ENCODE data around the gene IQSEC1. TPM values are rescaled to one million over a fixed set of nuclear protein-coding genes. Genes with fewer than 3 reads are reported as not detected.

The IQSEC1 gene
- total RNA-seq, 1 experiment from 2014 or later: 13.5 TPM

GRCh38 chr3:13019243-13020095 lies 53.8 kb downstream of the IQSEC1 start:
- DNase-seq: peak; percentile 96
- Histone ChIP-seq H3K36me3 (replicated peaks; ENCODE audit: control insufficient read depth, insufficient read depth, low read length) (no peaks in the 10 kb centered on the region), H3K27me3 (ENCODE audit: control insufficient read depth, insufficient read depth, low read length) (no peaks in the 10 kb centered on the region), H3K4me3 (ENCODE audit: insufficient read depth, low read depth, low read length) (no peak overlapping the region)

GRCh38 chr3:13018561-13019242 lies 54.5 kb downstream of the IQSEC1 start:
- no peaks in the 10 kb centered on the region for H3K36me3 ChIP-seq (replicated peaks; ENCODE audit: control insufficient read depth, insufficient read depth, low read length)
- H3K4me3 ChIP-seq (ENCODE audit: insufficient read depth, low read depth, low read length): no peak overlapping the region
- no peaks in the 10 kb centered on the region for H3K27me3 ChIP-seq (ENCODE audit: control insufficient read depth, insufficient read depth, low read length)
- no peak for DNase-seq

GRCh38 chr3:13018043-13018451 lies 55.2 kb downstream of the IQSEC1 start:
- Histone ChIP-seq H3K36me3 (replicated peaks; ENCODE audit: control insufficient read depth, insufficient read depth, low read length) (no peaks in the 10 kb centered on the region), H3K4me3 (ENCODE audit: insufficient read depth, low read depth, low read length) (no peak overlapping the region), H3K27me3 (ENCODE audit: control insufficient read depth, insufficient read depth, low read length) (no peaks in the 10 kb centered on the region)
- peak; percentile 76 for DNase-seq

- no peak for DNase-seq
- Histone ChIP-seq H3K36me3 (replicated peaks; ENCODE audit: control insufficient read depth, insufficient read depth, low read length) (no peaks in the 10 kb centered on the region), H3K27me3 (ENCODE audit: control insufficient read depth, insufficient read depth, low read length) (no peaks in the 10 kb centered on the region), H3K4me3 (ENCODE audit: insufficient read depth, low read depth, low read length) (no peak overlapping the region)
These were observed 55.7 kb downstream of the IQSEC1 start for GRCh38 chr3:13017361-13018042.

GRCh38 chr3:13016721-13017255 lies 56.4 kb downstream of the IQSEC1 start:
- Histone ChIP-seq H3K36me3 (replicated peaks; ENCODE audit: control insufficient read depth, insufficient read depth, low read length) (no peaks in the 10 kb centered on the region), H3K27me3 (ENCODE audit: control insufficient read depth, insufficient read depth, low read length) (no peaks in the 10 kb centered on the region), H3K4me3 (ENCODE audit: insufficient read depth, low read depth, low read length) (no peak overlapping the region)
- no peak for DNase-seq

GRCh38 chr3:13016083-13016720 lies 57.0 kb downstream of the IQSEC1 start:
- no peak for DNase-seq

GRCh38 chr3:13015286-13016082 lies 57.7 kb downstream of the IQSEC1 start:
- DNase-seq: no peak
- H3K36me3 ChIP-seq (replicated peaks; ENCODE audit: control insufficient read depth, insufficient read depth, low read length): no peaks in the 10 kb centered on the region
- H3K4me3 ChIP-seq (ENCODE audit: insufficient read depth, low read depth, low read length): no peak overlapping the region
- no peaks in the 10 kb centered on the region for H3K27me3 ChIP-seq (ENCODE audit: control insufficient read depth, insufficient read depth, low read length)

More at GRCh38 chr3:13016083-13016720, 57.0 kb downstream of the IQSEC1 start:
- H3K36me3 ChIP-seq (replicated peaks; ENCODE audit: control insufficient read depth, insufficient read depth, low read length): no peaks in the 10 kb centered on the region
- H3K4me3 ChIP-seq (ENCODE audit: insufficient read depth, low read depth, low read length): no peak overlapping the region
- no peaks in the 10 kb centered on the region for H3K27me3 ChIP-seq (ENCODE audit: control insufficient read depth, insufficient read depth, low read length)

- no peaks in the 10 kb centered on the region for H3K36me3 ChIP-seq (replicated peaks; ENCODE audit: control insufficient read depth, insufficient read depth, low read length)
These were observed 58.4 kb downstream of the IQSEC1 start for GRCh38 chr3:13014755-13015285.

GRCh38 chr3:13013994-13014754 lies 59.1 kb downstream of the IQSEC1 start:
- no peak for DNase-seq
- H3K4me3 ChIP-seq (ENCODE audit: insufficient read depth, low read depth, low read length): no peak overlapping the region
- no peaks in the 10 kb centered on the region for H3K36me3 ChIP-seq (replicated peaks; ENCODE audit: control insufficient read depth, insufficient read depth, low read length)
- no peaks in the 10 kb centered on the region for H3K27me3 ChIP-seq (ENCODE audit: control insufficient read depth, insufficient read depth, low read length)

More at GRCh38 chr3:13014755-13015285, 58.4 kb downstream of the IQSEC1 start:
- Histone ChIP-seq H3K4me3 (ENCODE audit: insufficient read depth, low read depth, low read length) (no peak overlapping the region), H3K27me3 (ENCODE audit: control insufficient read depth, insufficient read depth, low read length) (no peaks in the 10 kb centered on the region)
- DNase-seq: no peak

GRCh38 chr3:13013566-13013965 lies 59.7 kb downstream of the IQSEC1 start:
- H3K4me3 ChIP-seq (ENCODE audit: insufficient read depth, low read depth, low read length): no peak overlapping the region
- H3K27me3 ChIP-seq (ENCODE audit: control insufficient read depth, insufficient read depth, low read length): no peaks in the 10 kb centered on the region
- DNase-seq: no peak
- H3K36me3 ChIP-seq (replicated peaks; ENCODE audit: control insufficient read depth, insufficient read depth, low read length): no peaks in the 10 kb centered on the region

GRCh38 chr3:13013151-13013561 lies 60.1 kb downstream of the IQSEC1 start:
- DNase-seq: no peak
- H3K36me3 ChIP-seq (replicated peaks; ENCODE audit: control insufficient read depth, insufficient read depth, low read length): no peaks in the 10 kb centered on the region
- no peak overlapping the region for H3K4me3 ChIP-seq (ENCODE audit: insufficient read depth, low read depth, low read length)
- H3K27me3 ChIP-seq (ENCODE audit: control insufficient read depth, insufficient read depth, low read length): no peaks in the 10 kb centered on the region

GRCh38 chr3:13012221-13012691 lies 61.0 kb downstream of the IQSEC1 start:
- Histone ChIP-seq H3K36me3 (replicated peaks; ENCODE audit: control insufficient read depth, insufficient read depth, low read length) (no peaks in the 10 kb centered on the region), H3K4me3 (ENCODE audit: insufficient read depth, low read depth, low read length) (no peak overlapping the region), H3K27me3 (ENCODE audit: control insufficient read depth, insufficient read depth, low read length) (no peaks in the 10 kb centered on the region)
- DNase-seq: no peak
